Mesothelial cell of epicardium (in vitro differentiated cells): ENCODE measurements around the gene GLT1D1. TPM values are rescaled to one million over a fixed set of nuclear protein-coding genes. Genes with fewer than 3 reads are reported as not detected.

Experiments
- DNase-seq, 2 experiments: peaks; one replicate each; pipeline ENCODE4 v3.0.0; 2021; ENCODE audit warnings: low spot score in 2 of 2; ENCODE audit not compliant: unreplicated experiment in 2 of 2
- H3K27ac Mint-ChIP-seq: 2 replicates; pipeline ENCODE4 v1.8.0; 2021; ENCODE audit warnings: mixed read lengths
- H3K27me3 Mint-ChIP-seq: 2 replicates; pipeline ENCODE4 v1.8.0; 2021; ENCODE audit warnings: low read depth, mixed read lengths
- H3K36me3 Mint-ChIP-seq: 2 replicates; pipeline ENCODE4 v1.8.0; 2021; ENCODE audit warnings: mixed read lengths
- H3K4me1 Mint-ChIP-seq: 2 replicates; pipeline ENCODE4 v1.8.0; 2021; ENCODE audit warnings: mixed read lengths
- H3K4me3 Mint-ChIP-seq: 2 replicates; pipeline ENCODE4 v1.8.0; 2021; ENCODE audit warnings: mild to moderate bottlenecking, moderate library complexity, mixed read lengths
- H3K9me3 Mint-ChIP-seq: 2 replicates; pipeline ENCODE4 v1.8.0; 2021; ENCODE audit warnings: mixed read lengths
- total RNA-seq: library from RNA; stranded (reverse); gene quantifications from 3 replicates; pipeline ENCODE4 v1.2.1, GENCODE V29; 2021
- TF ChIP-seq, protein P1 (sequence below): fragments of 200-600 bp; sonication (generic); IDR thresholded peaks from one replicate; pipeline ENCODE4 v1.5.0; 2021; ENCODE audit warnings: antibody characterized with exemption; ENCODE audit not compliant: unreplicated experiment

Gene GLT1D1
- total RNA-seq, 1 donor from 2014 or later = 1.3 TPM

- Mint-ChIP-seq H3K4me3 (no peak overlapping the region), H3K9me3 (no peaks in the 10 kb centered on the region), H3K27me3 (peaks cover 30% of the 10 kb centered on the region), H3K4me1 (no peaks in the 10 kb centered on the region), H3K36me3 (no peaks in the 10 kb centered on the region), H3K27ac (no peak overlapping the region)
- TF ChIP-seq, protein P1, sequence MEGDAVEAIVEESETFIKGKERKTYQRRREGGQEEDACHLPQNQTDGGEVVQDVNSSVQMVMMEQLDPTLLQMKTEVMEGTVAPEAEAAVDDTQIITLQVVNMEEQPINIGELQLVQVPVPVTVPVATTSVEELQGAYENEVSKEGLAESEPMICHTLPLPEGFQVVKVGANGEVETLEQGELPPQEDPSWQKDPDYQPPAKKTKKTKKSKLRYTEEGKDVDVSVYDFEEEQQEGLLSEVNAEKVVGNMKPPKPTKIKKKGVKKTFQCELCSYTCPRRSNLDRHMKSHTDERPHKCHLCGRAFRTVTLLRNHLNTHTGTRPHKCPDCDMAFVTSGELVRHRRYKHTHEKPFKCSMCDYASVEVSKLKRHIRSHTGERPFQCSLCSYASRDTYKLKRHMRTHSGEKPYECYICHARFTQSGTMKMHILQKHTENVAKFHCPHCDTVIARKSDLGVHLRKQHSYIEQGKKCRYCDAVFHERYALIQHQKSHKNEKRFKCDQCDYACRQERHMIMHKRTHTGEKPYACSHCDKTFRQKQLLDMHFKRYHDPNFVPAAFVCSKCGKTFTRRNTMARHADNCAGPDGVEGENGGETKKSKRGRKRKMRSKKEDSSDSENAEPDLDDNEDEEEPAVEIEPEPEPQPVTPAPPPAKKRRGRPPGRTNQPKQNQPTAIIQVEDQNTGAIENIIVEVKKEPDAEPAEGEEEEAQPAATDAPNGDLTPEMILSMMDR = no peak
- no peak for DNase-seq
Observed at GRCh38 chr12:128956755-128957154, 103.5 kb downstream of the GLT1D1 start.

DNA sequence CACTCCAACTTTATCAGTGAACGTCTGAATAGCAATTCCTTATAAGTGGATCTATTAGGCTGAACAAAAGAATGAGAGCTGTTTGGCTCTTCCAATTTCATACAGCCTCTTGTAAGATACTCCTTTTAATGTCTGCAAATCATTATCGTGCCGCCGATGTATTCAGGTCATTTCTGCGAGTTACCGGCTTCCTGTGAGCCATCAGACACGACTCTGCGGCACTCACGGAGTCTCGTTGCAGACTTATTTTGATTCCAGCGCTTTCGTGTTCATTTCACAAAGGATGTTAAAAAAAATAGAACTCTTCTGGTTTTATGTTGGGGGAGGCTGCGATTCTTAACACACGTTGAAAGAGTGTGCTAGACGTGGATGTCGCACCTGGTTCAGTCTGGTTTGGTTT, 106.6 kb downstream of the GLT1D1 start:
- no peaks in the 10 kb centered on the region for H3K4me1 Mint-ChIP-seq
- no peak overlapping the region for H3K4me3 Mint-ChIP-seq
- DNase-seq = no peak
- H3K9me3 Mint-ChIP-seq = peaks cover 6% of the 10 kb centered on the region
- TF ChIP-seq, protein P1 = no peak
- no peak overlapping the region for H3K27ac Mint-ChIP-seq
- no peaks in the 10 kb centered on the region for H3K36me3 Mint-ChIP-seq
- peaks cover 37% of the 10 kb centered on the region for H3K27me3 Mint-ChIP-seq

DNA sequence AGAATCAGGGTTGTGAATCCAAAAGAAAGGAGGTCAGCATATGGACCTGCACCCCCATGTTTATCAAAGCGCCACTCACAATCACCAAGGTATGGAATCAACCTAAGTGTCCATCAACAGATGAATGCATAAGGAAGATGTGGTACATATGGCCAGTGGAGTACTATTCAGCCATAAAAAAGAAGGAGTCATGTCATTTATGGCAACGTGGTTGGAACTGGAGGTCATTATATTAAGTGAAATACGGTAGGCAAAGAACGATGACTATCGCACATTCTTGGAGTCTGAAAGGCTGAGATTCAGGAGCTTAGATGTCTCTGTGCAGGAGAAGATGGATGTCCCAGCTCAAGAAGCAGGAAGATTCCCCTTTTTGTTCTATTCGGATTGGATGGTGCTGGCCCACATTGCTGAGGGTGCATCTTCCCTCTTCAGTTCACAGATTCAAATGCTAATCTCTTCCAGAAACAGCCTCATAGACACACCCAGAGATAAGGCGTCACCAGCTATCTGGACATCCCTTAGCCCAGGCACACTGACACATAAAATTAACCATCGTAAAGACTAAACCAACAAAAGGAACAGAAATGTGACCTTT, 108.1 kb downstream of the GLT1D1 start:
- Mint-ChIP-seq H3K36me3 (no peaks in the 10 kb centered on the region), H3K27ac (no peak overlapping the region), H3K9me3 (peaks cover 7% of the 10 kb centered on the region), H3K27me3 (peaks cover 44% of the 10 kb centered on the region), H3K4me1 (no peaks in the 10 kb centered on the region), H3K4me3 (no peak overlapping the region)
- TF ChIP-seq, protein P1 = no peak
- DNase-seq = no peak

- no peak overlapping the region for H3K4me3 Mint-ChIP-seq
- no peaks in the 10 kb centered on the region for H3K36me3 Mint-ChIP-seq
- H3K27me3 Mint-ChIP-seq = peaks cover 43% of the 10 kb centered on the region
- no peak for DNase-seq
- H3K27ac Mint-ChIP-seq = no peak overlapping the region
- H3K4me1 Mint-ChIP-seq = no peaks in the 10 kb centered on the region
- TF ChIP-seq, protein P1 = no peak
- peaks cover 7% of the 10 kb centered on the region for H3K9me3 Mint-ChIP-seq
Observed at GRCh38 chr12:128961957-128962356, 108.7 kb downstream of the GLT1D1 start.

DNA sequence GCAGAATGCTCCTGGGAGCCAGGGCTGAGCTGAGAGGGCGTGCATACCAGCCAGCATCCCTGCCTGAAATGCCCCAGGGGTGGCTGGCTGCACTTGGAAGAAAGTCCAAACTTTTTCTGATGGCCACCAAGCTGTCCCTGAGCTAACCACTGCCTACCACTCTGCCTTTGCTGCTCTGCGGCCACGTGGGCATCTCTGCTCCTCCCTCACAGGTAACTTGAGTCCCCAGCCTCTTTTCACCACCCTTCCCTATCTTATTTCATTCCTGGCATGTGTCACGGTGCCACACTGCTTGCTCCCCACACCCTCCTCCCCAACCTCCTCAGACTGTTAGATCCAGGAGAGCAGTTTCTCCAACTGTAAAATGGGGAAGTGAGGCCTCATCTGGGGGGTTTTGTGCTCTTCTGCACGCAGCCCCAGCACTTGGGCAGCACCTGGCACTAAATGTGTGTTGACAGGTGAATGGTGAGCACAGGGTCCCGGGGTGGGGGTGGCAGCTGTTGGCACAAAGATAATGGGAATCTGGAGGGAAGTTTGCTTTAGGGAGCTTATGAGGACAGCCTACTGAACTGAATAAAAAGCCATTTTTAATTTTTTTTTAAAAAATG, 113.0 kb downstream of the GLT1D1 start:
- H3K27ac Mint-ChIP-seq = no peak overlapping the region
- peaks cover 7% of the 10 kb centered on the region for H3K9me3 Mint-ChIP-seq
- no peak for DNase-seq
- H3K4me3 Mint-ChIP-seq = no peak overlapping the region
- TF ChIP-seq, protein P1 = no peak
- H3K27me3 Mint-ChIP-seq = peaks cover 66% of the 10 kb centered on the region
- H3K4me1 Mint-ChIP-seq = peaks cover 12% of the 10 kb centered on the region
- H3K36me3 Mint-ChIP-seq = no peaks in the 10 kb centered on the region

DNA sequence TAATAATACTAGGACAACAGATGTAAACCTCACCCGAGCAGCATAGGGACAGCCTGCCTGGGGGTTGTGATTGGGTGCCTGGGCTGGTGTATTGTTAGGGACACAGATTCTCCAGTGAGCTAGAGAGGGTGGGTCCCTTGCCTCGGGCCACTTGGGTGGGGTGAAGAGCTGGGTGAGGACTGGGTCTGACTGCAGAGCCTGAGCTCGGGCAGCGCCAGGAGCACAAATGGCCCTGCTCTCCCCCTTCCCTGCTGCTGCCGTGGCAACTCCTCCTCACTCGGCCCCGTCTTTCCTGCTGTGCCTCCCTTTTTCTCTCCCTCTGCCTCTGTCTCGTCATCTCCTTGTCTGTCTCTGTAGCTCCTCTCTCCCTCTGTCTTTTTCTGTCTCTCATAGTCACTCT, 115.4 kb downstream of the GLT1D1 start:
- Mint-ChIP-seq H3K9me3 (peaks cover 7% of the 10 kb centered on the region), H3K27ac (no peak overlapping the region), H3K27me3 (peaks cover 81% of the 10 kb centered on the region), H3K4me1 (peaks cover 12% of the 10 kb centered on the region), H3K36me3 (no peaks in the 10 kb centered on the region), H3K4me3 (no peak overlapping the region)
- no peak for DNase-seq
- TF ChIP-seq, protein P1 = no peak
